SK-N-SH (cell line): ENCODE data around the gene EHBP1L1. TPM values are rescaled to one million over a fixed set of nuclear protein-coding genes. Genes with fewer than 3 reads are reported as not detected.

Source experiments
- CTCF ChIA-PET: fragments of 300-600, 350-600 bp; formaldehyde crosslinking; extraction: SDS; loops from one replicate; lab custom pipeline; 2021; lab: Yijun Ruan, JAX
- POLR2A ChIA-PET: fragments of 350-600 bp; sonication (Branson Sonifier 250); formaldehyde crosslinking; extraction: SDS; loops from one replicate; lab custom pipeline; 2020; ENCODE audit warnings: antibody characterized with exemption, inconsistent platforms; lab: Yijun Ruan, JAX
- DNase-seq: peaks from one replicate; pipeline ENCODE4 v3.0.0; 2012
- H2AFZ ChIP-seq: fragments of 200-600 bp; sonication (generic); 2 replicates; pipeline ENCODE4 v1.8.1; 2016; ENCODE audit warnings: antibody characterized with exemption, mild to moderate bottlenecking, low read depth
- H3F3A ChIP-seq: fragments of 200-600 bp; sonication (generic); replicated peaks from 2 replicates; pipeline ENCODE3; 2016; ENCODE audit warnings: antibody characterized with exemption, mild to moderate bottlenecking; ENCODE audit not compliant: insufficient read depth
- H3K27ac ChIP-seq, 2 experiments: fragments of 200-500 bp in 1 of 2; fragments of 200-600 bp in 1 of 2; sonication (Bioruptor generic) in 1 of 2; sonication (generic), shearing (Covaris generic) in 1 of 2; 2 replicates each; pipeline versions ENCODE4 v1.5.1 to v1.6.1; 2014 to 2016; ENCODE audit warnings: low read depth in 2 of 2, inconsistent platforms in 1 of 2, low read length in 1 of 2, mild to moderate bottlenecking in 1 of 2, mixed read lengths in 1 of 2
- H3K27me3 ChIP-seq: fragments of 200-600 bp; sonication (generic), shearing (Covaris generic); 2 replicates; pipeline ENCODE4 v1.6.1; 2016; ENCODE audit warnings: mixed run types; ENCODE audit not compliant: insufficient read depth
- H3K36me3 ChIP-seq, 2 experiments: fragments of 200-500 bp in 1 of 2; fragments of 200-600 bp in 1 of 2; sonication (Bioruptor generic) in 1 of 2; sonication (generic) in 1 of 2; replicated peaks in 1 of 2; 2 replicates each; pipeline versions ENCODE3 to v1.5.1; 2014 to 2016; ENCODE audit warnings: low read length in 1 of 2, mild to moderate bottlenecking in 1 of 2; ENCODE audit not compliant: insufficient read depth in 2 of 2, control insufficient read depth in 1 of 2
- H3K4me1 ChIP-seq, 2 experiments: fragments of 200-500 bp in 1 of 2; fragments of 200-600 bp in 1 of 2; sonication (Bioruptor generic) in 1 of 2; sonication (generic), shearing (Covaris generic) in 1 of 2; 2 replicates each; pipeline versions ENCODE4 v1.5.1 to v1.6.1; 2014 to 2016; ENCODE audit warnings: low read depth in 1 of 2, low read length in 1 of 2, mixed run types in 1 of 2; ENCODE audit not compliant: insufficient read depth in 2 of 2, control insufficient read depth in 1 of 2
- H3K4me2 ChIP-seq: fragments of 200-600 bp; sonication (generic), shearing (Covaris generic); 2 replicates; pipeline ENCODE4 v1.6.1; 2017; ENCODE audit warnings: mixed run types
- H3K4me3 ChIP-seq, 2 experiments: fragments of 200-500 bp in 1 of 2; fragments of 200-600 bp in 1 of 2; sonication (Bioruptor generic) in 1 of 2; sonication (generic), shearing (Covaris generic) in 1 of 2; 2 replicates each; pipeline versions ENCODE4 v1.5.1 to v1.8.1; 2014 to 2016; ENCODE audit warnings: low read depth in 2 of 2, inconsistent platforms in 1 of 2, low read length in 1 of 2, mild to moderate bottlenecking in 1 of 2, mixed read lengths in 1 of 2, moderate library complexity in 1 of 2
- H3K79me2 ChIP-seq: fragments of 200-600 bp; sonication (generic); 2 replicates; pipeline ENCODE4 v1.8.1; 2017; ENCODE audit warnings: mild to moderate bottlenecking; ENCODE audit not compliant: insufficient read depth
- H3K9ac ChIP-seq: fragments of 200-600 bp; sonication (generic); 2 replicates; pipeline ENCODE4 v1.6.1; 2017; ENCODE audit warnings: mixed run types
- H3K9me2 ChIP-seq: fragments of 200-600 bp; sonication (generic); 2 replicates; pipeline ENCODE4 v1.6.1; 2017; ENCODE audit warnings: mixed run types
- H3K9me3 ChIP-seq: fragments of 200-600 bp; sonication (generic); 2 replicates; pipeline ENCODE4 v1.6.1; 2017; ENCODE audit warnings: mixed run types, mild to moderate bottlenecking, moderate library complexity
- H4K20me1 ChIP-seq: fragments of 200-600 bp; sonication (generic); 2 replicates; pipeline ENCODE4 v1.6.1; 2017; ENCODE audit warnings: mild to moderate bottlenecking, mixed run types; ENCODE audit not compliant: insufficient read depth
- CHD2 ChIP-seq: fragments of 150-350 bp; IDR thresholded peaks from 2 replicates; pipeline ENCODE4 v1.6.1; 2018; ENCODE audit warnings: low read length; ENCODE audit not compliant: partially characterized antibody
- FOSL2 ChIP-seq: IDR thresholded peaks from 2 replicates; pipeline ENCODE4 v1.4.0; 2012; ENCODE audit warnings: low read depth, mild to moderate bottlenecking, moderate library complexity, borderline replicate concordance
- FOXM1 ChIP-seq: IDR thresholded peaks from 2 replicates; pipeline ENCODE4 v1.4.0; 2012; ENCODE audit warnings: low read depth, mild to moderate bottlenecking
- MXI1 ChIP-seq: IDR thresholded peaks from 2 replicates; pipeline ENCODE4 v1.6.1; 2012; ENCODE audit warnings: mild to moderate bottlenecking, low read depth, low read length, improper control_type of control experiment
- NRF1 ChIP-seq: IDR thresholded peaks from 2 replicates; pipeline ENCODE4 v1.6.1; 2012; ENCODE audit warnings: low read depth, mild to moderate bottlenecking, low read length
- RFX5 ChIP-seq: IDR thresholded peaks from 2 replicates; pipeline ENCODE4 v1.6.1; 2012; ENCODE audit warnings: mild to moderate bottlenecking, improper control_type of control experiment, low read length
- SIN3A ChIP-seq: IDR thresholded peaks from 2 replicates; pipeline ENCODE4 v1.6.1; 2012; ENCODE audit warnings: low read depth, mild to moderate bottlenecking, low read length, moderate library complexity, borderline replicate concordance
- TCF12 ChIP-seq: IDR thresholded peaks from 2 replicates; pipeline ENCODE4 v1.4.0; 2012
- YY1 ChIP-seq: IDR thresholded peaks from 2 replicates; pipeline ENCODE4 v1.4.0; 2012; ENCODE audit warnings: low read depth, mild to moderate bottlenecking
- WGBS: methylation state at CpG from one replicate; pipeline ENCODE4 v1.1.6; 2017; ENCODE audit warnings: low lambda C conversion rate; 5-methylcytosine and 5-hydroxymethylcytosine counted together
- polyA plus RNA-seq, 3 experiments: library from polyadenylated mRNA; depleted of rRNA; stranded (reverse); fragments of >200 nt; gene quantifications; 2 replicates each; pipeline ENCODE4 v1.2.3, GENCODE V29; 2012
- TF ChIP-seq, protein P1 (sequence below): IDR thresholded peaks from 2 replicates; pipeline ENCODE4; 2012
- TF ChIP-seq, protein P2 (sequence below): fragments of 200-600 bp; sonication (generic); IDR thresholded peaks from 2 replicates; pipeline ENCODE4 v1.6.1; 2017; ENCODE audit warnings: antibody characterized with exemption, mild to moderate bottlenecking, moderate library complexity
- TF ChIP-seq, protein P3 (sequence below): IDR thresholded peaks from 2 replicates; pipeline ENCODE4 v1.4.0; 2012; ENCODE audit warnings: low read depth
- TF ChIP-seq, protein P4 (sequence below): fragments of 150-350 bp; IDR thresholded peaks from 2 replicates; pipeline ENCODE4 v1.6.1; 2017; ENCODE audit warnings: antibody characterized with exemption, low read length, low read depth, borderline replicate concordance

Gene EHBP1L1
- polyA plus RNA-seq, 1 of the 3 experiments (the other 2 are of a cell fraction): 48.7 TPM

DNA sequence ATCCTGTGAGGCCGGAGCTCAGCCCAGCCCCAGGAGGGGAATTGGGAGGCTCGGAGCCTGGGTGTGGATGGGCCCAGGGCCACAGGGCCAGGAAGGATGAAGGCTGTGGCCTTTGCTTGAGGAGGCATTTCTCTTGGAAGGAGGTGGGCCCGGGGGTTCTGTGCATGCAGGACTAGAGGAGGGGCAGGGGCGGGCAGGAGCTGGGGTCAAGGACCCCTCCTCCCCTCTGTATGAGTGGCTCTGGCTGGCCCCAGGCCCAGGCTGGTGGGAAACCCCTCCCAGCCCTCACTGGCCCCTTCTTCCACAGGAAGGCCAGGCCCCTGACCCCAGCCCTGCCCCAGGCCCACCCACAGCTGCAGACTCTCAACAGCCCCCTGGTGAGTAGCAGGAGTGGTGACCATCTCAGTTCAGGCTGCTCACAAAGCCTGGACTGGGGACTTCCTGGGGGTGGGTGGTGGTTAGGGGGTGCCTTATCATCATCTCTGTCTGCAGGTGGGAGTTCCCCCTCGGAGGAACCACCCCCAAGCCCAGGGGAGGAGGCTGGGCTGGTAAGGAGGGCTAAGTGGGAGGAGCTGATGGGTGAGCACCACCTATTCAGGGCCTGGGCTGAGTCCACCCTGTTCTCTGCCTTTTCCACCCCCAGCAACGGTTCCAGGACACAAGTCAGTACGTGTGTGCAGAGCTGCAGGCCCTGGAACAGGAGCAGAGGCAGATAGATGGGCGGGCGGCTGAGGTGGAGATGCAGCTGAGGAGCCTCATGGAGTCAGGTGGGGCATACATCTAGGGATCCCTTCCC lies 13.8 kb downstream of the EHBP1L1 start:
- DNase-seq: no peak
- no peaks in the 10 kb centered on the region for H3K9me3 ChIP-seq
- POLR2A ChIA-PET: interaction anchor here (0.9 to 1.4 kb wide), 2 partner anchors 13 to 17 kb away, joined by 3 to 4 read pairs; no protein-coding TSS in a partner anchor
- H3F3A ChIP-seq: peaks cover 15% of the 10 kb centered on the region
- no peaks in the 10 kb centered on the region for H3K9me2 ChIP-seq
- no peak overlapping the region for H2AFZ ChIP-seq
- 0 out of 2 replicates have a peak, but pooled peaks cover 3% of the 10 kb centered on the region for H4K20me1 ChIP-seq
- H3K4me3 ChIP-seq: no peak overlapping the region
- H3K36me3 ChIP-seq: peaks cover 0 to 23% of the 10 kb centered on the region in 2 experiments
- 98% methylated on average over 6 of the region's 9 CpGs for WGBS
- no peak overlapping the region for H3K9ac ChIP-seq
- TF ChIP-seq CHD2 (no peak), TCF12 (no peak), SIN3A (no peak), YY1 (no peak), MXI1 (no peak), RFX5 (no peak), NRF1 (no peak), FOXM1 (no peak), FOSL2 (no peak)
- TF ChIP-seq, protein P1, sequence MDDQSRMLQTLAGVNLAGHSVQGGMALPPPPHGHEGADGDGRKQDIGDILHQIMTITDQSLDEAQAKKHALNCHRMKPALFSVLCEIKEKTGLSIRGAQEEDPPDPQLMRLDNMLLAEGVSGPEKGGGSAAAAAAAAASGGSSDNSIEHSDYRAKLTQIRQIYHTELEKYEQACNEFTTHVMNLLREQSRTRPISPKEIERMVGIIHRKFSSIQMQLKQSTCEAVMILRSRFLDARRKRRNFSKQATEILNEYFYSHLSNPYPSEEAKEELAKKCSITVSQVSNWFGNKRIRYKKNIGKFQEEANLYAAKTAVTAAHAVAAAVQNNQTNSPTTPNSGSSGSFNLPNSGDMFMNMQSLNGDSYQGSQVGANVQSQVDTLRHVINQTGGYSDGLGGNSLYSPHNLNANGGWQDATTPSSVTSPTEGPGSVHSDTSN: no peak
- TF ChIP-seq, protein P2, sequence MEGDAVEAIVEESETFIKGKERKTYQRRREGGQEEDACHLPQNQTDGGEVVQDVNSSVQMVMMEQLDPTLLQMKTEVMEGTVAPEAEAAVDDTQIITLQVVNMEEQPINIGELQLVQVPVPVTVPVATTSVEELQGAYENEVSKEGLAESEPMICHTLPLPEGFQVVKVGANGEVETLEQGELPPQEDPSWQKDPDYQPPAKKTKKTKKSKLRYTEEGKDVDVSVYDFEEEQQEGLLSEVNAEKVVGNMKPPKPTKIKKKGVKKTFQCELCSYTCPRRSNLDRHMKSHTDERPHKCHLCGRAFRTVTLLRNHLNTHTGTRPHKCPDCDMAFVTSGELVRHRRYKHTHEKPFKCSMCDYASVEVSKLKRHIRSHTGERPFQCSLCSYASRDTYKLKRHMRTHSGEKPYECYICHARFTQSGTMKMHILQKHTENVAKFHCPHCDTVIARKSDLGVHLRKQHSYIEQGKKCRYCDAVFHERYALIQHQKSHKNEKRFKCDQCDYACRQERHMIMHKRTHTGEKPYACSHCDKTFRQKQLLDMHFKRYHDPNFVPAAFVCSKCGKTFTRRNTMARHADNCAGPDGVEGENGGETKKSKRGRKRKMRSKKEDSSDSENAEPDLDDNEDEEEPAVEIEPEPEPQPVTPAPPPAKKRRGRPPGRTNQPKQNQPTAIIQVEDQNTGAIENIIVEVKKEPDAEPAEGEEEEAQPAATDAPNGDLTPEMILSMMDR: no peak
- TF ChIP-seq, protein P3, sequence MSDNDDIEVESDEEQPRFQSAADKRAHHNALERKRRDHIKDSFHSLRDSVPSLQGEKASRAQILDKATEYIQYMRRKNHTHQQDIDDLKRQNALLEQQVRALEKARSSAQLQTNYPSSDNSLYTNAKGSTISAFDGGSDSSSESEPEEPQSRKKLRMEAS: no peak
- TF ChIP-seq, protein P4, sequence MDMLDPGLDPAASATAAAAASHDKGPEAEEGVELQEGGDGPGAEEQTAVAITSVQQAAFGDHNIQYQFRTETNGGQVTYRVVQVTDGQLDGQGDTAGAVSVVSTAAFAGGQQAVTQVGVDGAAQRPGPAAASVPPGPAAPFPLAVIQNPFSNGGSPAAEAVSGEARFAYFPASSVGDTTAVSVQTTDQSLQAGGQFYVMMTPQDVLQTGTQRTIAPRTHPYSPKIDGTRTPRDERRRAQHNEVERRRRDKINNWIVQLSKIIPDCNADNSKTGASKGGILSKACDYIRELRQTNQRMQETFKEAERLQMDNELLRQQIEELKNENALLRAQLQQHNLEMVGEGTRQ: no peak
- H3K4me1 ChIP-seq: peaks cover 0 to 19% of the 10 kb centered on the region in 2 experiments; a peak in 1 of 4 replicates
- CTCF ChIA-PET: interaction anchor here (1.1 to 12.8 kb wide), 6 partner anchors 10 to 49 kb away, joined by 3 to 216 read pairs (median 6); partner anchors contain the start of genes EHBP1L1 and FAM89B
- H3K27me3 ChIP-seq: no peaks in the 10 kb centered on the region
- H3K4me2 ChIP-seq: no peak overlapping the region
- H3K79me2 ChIP-seq: no peaks in the 10 kb centered on the region
- H3K27ac ChIP-seq: no peak overlapping the region
